GM23248 (cell line): ENCODE data around the gene LPP.
A peak's percentile ranks its signal among the peaks of the same experiment; 100 is the strongest.

ENCODE experiments used
- EZH2 ChIP-seq: fragments of 200-600 bp; sonication (generic); IDR thresholded peaks from 2 replicates; pipeline ENCODE4 v1.6.1; 2018; ENCODE audit warnings: antibody characterized with exemption, mild to moderate bottlenecking; ENCODE audit not compliant: insufficient read depth, poor library complexity, severe bottlenecking
- EZH2phosphoT487 ChIP-seq: fragments of 200-600 bp; sonication (generic); IDR thresholded peaks from 2 replicates; pipeline ENCODE4 v1.6.1; 2018; ENCODE audit warnings: antibody characterized with exemption, moderate library complexity, mild to moderate bottlenecking, low read depth; ENCODE audit not compliant: insufficient read depth

DNA sequence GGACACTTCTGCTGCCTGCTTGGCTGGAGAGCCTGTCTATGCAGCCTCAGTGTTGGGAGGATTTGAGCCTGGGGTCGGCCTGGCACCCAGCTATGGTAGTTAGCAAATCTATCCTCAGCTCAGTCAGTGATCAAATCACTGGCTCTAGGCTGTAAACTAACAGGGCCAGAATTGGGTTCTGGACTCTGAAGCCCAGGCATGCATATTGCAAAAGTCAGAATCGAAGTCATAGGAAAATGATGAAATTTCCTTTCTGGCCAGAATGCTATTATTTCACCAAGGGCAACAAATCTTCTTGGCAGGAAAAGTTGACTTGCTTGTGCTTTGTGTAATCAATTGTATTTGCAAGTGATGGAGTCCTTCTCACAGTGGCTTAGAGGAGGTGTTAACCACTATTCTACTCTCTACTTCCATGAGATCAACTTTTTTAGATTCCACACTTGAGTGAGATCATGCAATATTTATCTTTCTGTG is 535.2 kb downstream of the LPP start:
- TF ChIP-seq EZH2, result no peak
- TF ChIP-seq EZH2phosphoT487, result 0 out of 2 replicates have a peak, but pooled peaks have one; percentile 80
